Urinary bladder (tissue), 4 donors: ENCODE results near the gene TF. TPM values are rescaled to one million over a fixed set of nuclear protein-coding genes. Genes with fewer than 3 reads are reported as not detected.

Experiments used
- DNase-seq: peaks from one replicate; pipeline ENCODE4 v3.0.0-alpha.2; 2015; ENCODE audit errors: extremely low spot score
- H3K27ac ChIP-seq: one replicate; pipeline ENCODE4 v1.5.1; 2013; ENCODE audit warnings: low read depth, mild to moderate bottlenecking, moderate library complexity
- H3K36me3 ChIP-seq: one replicate; pipeline ENCODE4 v1.6.1; 2013; ENCODE audit warnings: mild to moderate bottlenecking, moderate library complexity; ENCODE audit not compliant: insufficient read depth
- H3K4me1 ChIP-seq: one replicate; pipeline ENCODE4 v1.6.1; 2013; ENCODE audit warnings: mild to moderate bottlenecking, moderate library complexity; ENCODE audit not compliant: insufficient read depth
- H3K4me3 ChIP-seq: one replicate; pipeline ENCODE4 v1.5.1; 2013; ENCODE audit warnings: low read depth, low read length
- WGBS: extraction: QIAGEN DNeasy Blood & Tissue Kit; methylation state at CpG from one replicate; pipeline ENCODE4 v1.1.7; 2013; 5-methylcytosine and 5-hydroxymethylcytosine counted together
- polyA plus RNA-seq: library from polyadenylated mRNA; stranded (reverse); fragments of 200-250 nt; gene quantifications from one replicate; pipeline ENCODE4 v1.2.3, GENCODE V29; 2013
- total RNA-seq: library from RNA; depleted of rRNA; stranded (reverse); fragments of >200 nt; gene quantifications from one replicate; pipeline ENCODE4 v1.2.3, GENCODE V29; 2014
- donor health status: healthy with polysubstance abuse.
- donor health status: healthy.

TF gene
- total and polyA plus RNA-seq, 2 donors: 1.2 to 6.1 TPM

DNA sequence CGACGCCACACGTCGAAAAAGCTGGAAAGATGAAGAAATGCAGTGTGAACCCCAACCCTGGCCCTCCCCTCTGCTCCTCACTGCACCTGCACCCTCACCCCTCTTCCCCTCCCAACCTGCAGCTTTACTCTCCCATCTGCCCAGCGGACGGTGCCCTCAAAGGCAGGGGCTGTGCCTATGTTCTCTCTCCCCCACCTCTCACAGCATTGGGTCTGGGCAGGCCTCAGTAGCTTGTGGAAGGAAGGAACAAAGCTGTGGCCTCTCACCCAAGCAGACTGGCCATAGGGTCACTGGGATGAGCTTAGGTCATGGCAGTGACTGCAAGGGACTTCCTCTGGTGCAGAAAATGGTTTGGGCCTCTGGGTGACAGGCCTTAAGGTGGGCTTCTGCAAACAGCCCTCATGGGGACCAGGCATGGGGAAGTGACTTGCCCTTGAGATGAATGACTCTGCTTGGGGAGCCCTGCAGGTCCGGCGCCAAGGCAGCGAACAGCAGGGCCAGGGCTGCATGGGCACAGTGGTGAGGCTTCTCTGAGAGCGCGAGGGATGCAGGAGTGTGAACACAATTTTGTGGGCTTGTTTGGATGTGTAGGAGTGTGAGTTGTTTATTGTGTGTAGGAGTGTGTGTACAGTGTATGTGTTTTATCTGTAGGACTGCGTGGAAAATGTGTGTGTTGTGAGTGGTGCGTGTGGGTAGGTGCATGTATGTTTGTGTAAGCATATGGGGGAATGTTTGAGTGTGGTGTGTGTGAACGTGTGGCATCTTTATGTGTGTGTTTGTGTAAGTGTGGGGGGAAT lies 88.6 kb downstream of the TF start:
- H3K4me1 ChIP-seq: no peaks in the 10 kb centered on the region

DNA sequence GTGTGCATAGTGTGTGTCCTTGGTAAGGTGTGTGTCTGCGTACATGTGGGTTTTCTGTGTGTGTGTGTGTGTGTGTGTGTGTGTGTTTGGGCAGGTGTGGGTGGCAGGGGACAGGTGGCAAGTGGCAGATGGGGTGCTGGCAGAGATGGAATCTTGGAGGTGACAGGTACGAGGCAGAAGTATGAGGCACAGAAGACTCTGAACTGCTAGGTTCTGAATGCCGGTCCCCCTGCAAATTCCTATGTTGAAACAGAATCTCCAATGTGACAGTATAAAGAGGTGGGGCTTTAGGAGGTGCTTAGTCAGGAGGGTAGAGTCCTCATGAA lies 89.2 kb downstream of the TF start:
- no peaks in the 10 kb centered on the region for H3K36me3 ChIP-seq
- DNase-seq: no peak
- no peak overlapping the region for H3K4me3 ChIP-seq
- no peak overlapping the region for H3K27ac ChIP-seq
- H3K4me1 ChIP-seq: no peaks in the 10 kb centered on the region
- 96% methylated on average over 3 of the region's 3 CpGs for WGBS

More for the DNA sequence above, 88.6 kb downstream of the TF start:
- no peak overlapping the region for H3K27ac ChIP-seq
- no peak overlapping the region for H3K4me3 ChIP-seq
- no peak for DNase-seq
- H3K36me3 ChIP-seq: no peaks in the 10 kb centered on the region
- whole genome bisulfite sequencing: 92% methylated on average over 14 of the region's 14 CpGs

DNA sequence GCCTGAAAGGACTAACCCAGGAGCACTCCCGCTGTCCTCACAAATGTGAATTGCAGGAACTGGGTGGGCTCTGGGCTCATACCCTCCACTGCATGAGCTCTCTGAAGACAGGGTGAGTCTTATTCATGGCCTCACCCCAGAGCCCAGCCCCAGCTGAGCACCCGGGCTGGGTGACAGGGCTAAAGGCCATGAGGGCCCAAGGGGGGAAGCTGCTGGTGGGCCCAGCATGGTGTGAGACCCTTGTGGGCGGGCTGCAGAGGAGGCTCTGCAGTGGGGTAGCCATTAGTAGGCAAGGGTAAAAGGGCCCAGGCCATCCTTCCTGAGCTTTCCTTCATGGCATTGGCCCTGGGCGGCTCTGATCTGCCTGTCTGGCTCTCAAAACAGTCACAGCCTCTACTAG lies 89.8 kb downstream of the TF start:
- Histone ChIP-seq H3K36me3 (no peaks in the 10 kb centered on the region), H3K27ac (no peak overlapping the region), H3K4me3 (no peak overlapping the region), H3K4me1 (no peaks in the 10 kb centered on the region)
- DNase-seq: no peak
- 89% methylated on average over 4 of the region's 4 CpGs for WGBS

DNA sequence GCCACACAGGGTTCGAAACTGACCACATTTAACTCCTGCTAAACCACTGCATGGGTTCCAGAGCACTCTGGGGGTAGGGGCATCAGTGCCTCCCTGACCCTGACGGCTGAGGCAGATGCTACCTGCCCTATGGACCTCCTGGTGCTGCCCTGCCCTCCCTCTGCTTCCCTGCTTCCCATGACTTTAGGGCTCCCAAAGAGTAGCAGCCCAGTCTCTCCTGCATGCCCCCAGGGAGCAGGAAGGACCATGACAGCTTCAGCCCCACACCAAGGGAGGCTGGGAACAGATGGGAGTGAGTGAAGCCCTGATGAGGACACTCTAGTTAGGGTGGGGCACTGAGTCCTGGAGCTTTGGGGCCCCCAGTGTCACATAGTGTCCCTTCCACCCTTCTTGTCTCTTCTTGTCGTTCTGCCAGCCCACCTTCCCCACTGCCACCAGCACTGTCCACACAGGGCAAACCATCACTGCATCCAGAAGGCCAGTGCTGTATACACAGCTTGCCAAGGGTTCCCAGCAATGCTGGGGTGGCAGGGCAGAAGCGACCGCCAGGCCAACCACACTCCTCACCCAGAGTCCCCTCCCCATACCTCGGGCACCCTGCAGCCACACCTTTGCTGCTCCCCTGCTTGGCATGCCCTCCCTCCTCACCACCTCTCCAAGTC lies 90.4 kb downstream of the TF start:
- no peak for DNase-seq
- Histone ChIP-seq H3K4me3 (no peak overlapping the region), H3K4me1 (no peaks in the 10 kb centered on the region), H3K36me3 (no peaks in the 10 kb centered on the region), H3K27ac (no peak overlapping the region)
- 87% methylated on average over 6 of the region's 6 CpGs for WGBS

DNA sequence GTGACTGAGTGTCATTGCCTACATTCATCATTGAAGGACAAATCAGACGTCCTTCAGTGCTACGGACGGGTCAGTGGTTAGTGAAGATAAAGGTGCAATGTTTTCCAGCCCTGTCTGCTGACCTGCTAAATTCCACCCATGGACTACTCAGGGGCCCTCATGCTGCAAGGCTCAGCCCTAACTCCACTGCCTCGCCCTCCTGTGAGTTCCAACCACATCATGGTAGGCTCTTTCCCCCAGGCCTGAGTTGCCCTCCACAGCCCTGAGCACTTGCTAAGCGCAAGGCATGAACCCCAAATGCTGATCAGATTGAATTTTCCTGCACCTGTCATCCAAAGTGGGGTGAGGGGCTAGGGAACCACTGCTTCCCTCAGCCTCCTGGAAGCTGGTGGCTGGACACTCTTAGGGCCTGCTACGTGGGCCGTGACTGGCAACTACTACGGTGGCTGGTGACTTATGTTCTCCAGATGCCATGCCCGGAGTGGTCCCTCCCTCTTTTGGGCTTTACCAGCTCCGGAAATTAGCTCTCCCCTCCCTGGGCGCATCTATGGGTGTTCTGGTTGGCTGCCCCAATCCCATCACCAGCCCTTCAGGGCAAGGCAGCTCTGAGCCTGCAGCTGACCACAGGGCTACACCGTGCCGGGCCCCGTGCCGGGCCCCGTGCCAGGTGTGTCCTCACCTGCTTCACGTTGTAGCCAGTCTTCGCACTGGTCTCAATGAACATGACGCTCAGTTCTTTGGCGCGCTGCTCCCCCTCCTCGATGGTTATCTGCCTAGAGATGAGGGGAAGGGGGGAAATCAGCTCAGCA lies 91.5 kb downstream of the TF start:
- DNase-seq: no peak
- Histone ChIP-seq H3K27ac (no peak overlapping the region), H3K4me3 (no peak overlapping the region), H3K4me1 (no peaks in the 10 kb centered on the region), H3K36me3 (no peaks in the 10 kb centered on the region)
- WGBS: 93% methylated on average over 22 of the region's 22 CpGs

DNA sequence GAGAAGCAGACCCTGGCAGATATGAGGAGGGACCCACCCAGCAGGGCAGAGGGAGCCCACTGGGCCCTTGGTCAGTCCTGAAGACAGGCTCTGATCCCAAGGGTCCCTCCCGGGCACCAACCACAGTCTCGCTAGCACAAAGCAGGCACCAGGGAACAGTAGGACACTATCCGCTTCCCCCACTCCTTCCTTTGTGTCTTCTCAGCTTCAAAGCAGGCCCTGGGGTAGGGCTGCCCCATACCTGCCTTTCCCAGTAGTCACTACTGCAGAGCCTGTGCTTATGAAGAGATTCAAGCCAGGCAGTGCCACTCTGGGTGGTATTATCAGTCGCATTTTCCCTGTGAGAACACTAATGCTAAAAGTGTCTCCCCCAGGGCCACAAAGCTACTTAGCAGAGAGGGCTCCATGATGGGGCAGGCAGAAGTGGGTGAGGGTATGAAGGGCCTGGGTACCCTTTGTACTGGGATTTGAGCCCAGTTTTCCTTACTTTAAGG lies 92.2 kb downstream of the TF start:
- WGBS: 93% methylated on average over 4 of the region's 4 CpGs
- Histone ChIP-seq H3K4me3 (no peak overlapping the region), H3K36me3 (no peaks in the 10 kb centered on the region), H3K4me1 (no peaks in the 10 kb centered on the region), H3K27ac (no peak overlapping the region)
- DNase-seq: no peak

DNA sequence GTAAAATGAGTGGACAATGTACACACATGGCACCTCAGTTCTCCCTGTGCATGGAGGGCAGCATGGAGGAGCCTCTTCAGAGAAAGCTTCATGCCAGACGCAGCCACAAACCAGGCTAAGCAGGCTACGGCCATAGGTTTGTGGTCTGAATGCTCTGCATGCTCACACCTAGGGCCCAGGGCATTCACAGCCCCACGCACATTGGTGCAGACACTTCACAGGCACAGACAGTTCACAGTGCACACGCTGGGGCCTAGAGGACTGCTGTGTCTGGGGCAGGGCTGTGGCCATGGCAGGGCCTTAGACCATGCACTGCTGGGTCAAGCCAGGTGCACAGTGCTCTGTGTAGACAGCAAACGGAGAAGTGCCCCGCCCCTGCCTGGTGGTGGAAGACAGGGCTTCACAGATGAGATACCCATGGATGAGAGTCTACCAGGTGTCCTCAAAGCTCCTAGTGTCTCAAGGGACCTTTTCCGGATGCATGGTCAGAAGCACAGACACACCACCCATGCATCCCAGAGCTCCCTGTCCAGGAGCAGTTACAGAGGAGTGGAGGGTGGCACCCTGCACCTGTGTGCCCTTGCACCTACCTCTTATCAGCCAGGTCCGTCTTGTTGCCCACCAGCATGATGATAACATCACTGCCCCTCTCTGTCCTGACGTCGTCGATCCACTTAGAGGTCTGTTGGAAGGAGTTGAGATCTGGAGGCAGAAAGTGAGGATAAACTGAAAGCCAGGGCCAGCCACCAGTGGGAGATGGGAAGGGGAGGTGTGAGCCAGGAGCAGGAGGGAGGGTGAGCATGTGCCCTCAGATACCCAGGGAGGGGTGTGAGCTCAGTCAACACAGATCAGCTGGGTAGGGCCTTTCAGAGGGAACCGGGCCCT lies 93.0 kb downstream of the TF start:
- H3K4me3 ChIP-seq: no peak overlapping the region
- 90% methylated on average over 12 of the region's 12 CpGs for WGBS
- no peak overlapping the region for H3K27ac ChIP-seq
- H3K36me3 ChIP-seq: no peaks in the 10 kb centered on the region
- H3K4me1 ChIP-seq: no peaks in the 10 kb centered on the region
- no peak for DNase-seq

DNA sequence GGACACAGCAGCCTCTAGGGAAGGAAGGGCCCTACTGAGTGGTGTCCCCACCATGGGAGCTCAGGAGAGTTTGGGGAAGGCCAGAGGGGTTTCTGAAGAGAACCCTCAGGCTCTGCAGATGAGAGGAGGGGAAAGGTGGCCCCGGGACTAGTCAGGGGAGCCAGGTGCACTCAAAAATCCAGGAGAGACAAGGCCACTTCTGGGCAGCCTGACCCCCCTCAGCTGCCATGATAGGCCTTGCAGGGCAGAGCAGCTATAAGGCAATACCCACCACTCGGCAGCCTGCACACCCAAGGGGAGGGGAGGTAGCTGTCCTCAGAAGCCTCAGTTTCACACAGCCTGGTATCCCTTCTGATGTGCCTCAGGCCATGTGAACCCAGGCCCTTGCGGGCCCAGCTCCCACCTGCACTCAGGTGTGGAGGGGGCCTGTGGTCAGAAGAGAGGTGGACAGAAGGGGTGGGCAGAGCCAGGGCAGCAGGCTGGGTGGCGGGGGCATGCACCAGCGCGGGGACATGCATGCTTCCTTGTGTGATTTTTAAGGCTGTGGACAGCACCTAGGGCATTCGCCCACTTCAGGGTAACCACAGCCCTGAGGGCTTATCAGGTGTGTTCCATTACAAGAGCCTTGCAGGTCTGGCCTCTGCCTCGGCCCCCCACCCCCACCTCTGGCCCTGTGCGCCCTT lies 94.0 kb downstream of the TF start:
- H3K36me3 ChIP-seq: no peaks in the 10 kb centered on the region
- H3K4me3 ChIP-seq: no peak overlapping the region
- H3K4me1 ChIP-seq: no peaks in the 10 kb centered on the region
- no peak for DNase-seq
- H3K27ac ChIP-seq: no peak overlapping the region
- WGBS: 92% methylated on average over 9 of the region's 9 CpGs

DNA sequence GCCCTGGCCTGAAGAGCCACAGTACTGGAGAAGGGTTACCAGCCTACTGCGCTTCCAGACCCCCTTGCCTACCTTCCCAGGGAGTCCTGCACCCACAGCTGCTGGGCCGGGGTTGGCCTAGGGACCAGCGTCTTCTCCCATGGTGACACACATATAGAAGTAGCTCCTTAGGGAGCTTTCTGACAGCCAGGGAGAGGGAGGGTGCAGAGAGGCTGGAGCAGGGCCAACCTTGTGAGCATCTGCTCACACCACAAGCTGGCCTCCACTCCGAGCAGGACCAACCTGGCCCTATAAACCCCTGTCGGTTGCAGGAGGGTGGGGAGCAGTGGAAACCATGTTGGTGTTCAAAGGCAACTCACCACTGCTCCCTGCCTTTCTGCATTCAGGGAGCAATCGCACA lies 94.6 kb downstream of the TF start:
- DNase-seq: no peak
- Histone ChIP-seq H3K4me1 (no peaks in the 10 kb centered on the region), H3K27ac (no peak overlapping the region), H3K4me3 (no peak overlapping the region), H3K36me3 (no peaks in the 10 kb centered on the region)
- 84% methylated on average over 6 of the region's 6 CpGs for WGBS

DNA sequence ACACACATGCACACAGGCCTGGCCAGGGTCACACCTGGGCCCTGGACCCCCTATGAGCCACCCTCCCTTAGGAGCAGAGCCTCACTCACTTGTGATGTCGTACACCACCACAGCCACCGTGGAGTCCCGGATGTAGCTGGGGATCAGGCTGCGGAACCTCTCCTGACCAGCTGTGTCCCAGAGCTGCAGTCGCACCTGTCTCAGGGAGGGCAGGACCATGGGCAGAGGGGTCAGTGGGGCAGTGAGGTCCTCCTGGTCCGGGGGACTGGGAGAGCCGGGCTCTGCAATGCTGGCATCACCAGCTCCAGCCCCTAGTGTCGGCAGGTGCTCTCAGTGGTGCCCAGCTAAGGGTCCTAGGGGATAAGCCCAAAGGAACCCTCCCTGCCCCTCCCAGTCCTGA lies 95.0 kb downstream of the TF start:
- H3K27ac ChIP-seq: no peak overlapping the region
- DNase-seq: no peak
- no peaks in the 10 kb centered on the region for H3K36me3 ChIP-seq
- WGBS: 92% methylated on average over 8 of the region's 8 CpGs
- no peaks in the 10 kb centered on the region for H3K4me1 ChIP-seq
- no peak overlapping the region for H3K4me3 ChIP-seq

DNA sequence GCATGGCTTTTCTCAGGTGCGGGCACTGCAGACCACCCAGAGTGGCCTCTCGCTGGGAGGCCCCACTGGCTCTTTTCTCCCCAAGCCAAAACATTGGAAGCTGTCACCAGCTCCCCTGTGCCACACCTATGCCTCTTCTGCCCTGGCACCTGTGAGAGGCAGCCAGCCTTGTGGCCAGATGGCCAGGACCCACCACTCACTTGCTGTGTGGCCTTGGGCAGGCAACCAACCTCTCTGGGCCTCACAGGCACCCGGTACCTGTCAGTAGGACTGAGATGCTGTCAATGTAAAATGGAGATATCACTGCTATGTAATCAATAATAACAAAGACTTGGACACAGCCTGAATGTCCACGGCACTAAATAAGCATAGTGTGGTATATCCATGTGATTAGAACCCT lies 96.0 kb downstream of the TF start:
- Histone ChIP-seq H3K36me3 (no peaks in the 10 kb centered on the region), H3K27ac (no peak overlapping the region), H3K4me1 (no peaks in the 10 kb centered on the region), H3K4me3 (no peak overlapping the region)
- 84% methylated on average over 4 of the region's 4 CpGs for WGBS
- DNase-seq: no peak

DNA sequence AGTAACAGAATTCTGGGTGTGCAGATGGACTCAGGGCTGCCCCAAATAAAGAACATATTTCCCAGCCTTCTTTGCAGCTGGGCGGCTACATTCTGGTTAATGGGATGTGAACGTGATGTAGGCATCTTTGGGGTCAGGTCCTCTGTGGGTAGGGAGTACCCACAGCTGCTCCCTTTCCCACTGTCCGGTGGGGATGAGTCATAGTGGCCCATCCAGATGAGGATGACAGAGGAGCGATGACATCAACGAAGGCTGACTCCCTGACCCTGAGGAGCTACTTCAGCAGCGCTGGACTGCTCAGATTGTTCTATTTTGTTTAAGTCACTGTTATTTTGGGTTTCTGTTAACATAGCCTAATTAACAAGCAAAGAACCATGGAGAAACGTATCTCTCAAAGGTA lies 97.4 kb downstream of the TF start:
- Histone ChIP-seq H3K36me3 (no peaks in the 10 kb centered on the region), H3K4me1 (no peaks in the 10 kb centered on the region), H3K27ac (no peak overlapping the region), H3K4me3 (no peak overlapping the region)
- WGBS: 75% methylated on average over 7 of the region's 7 CpGs
- DNase-seq: no peak

DNA sequence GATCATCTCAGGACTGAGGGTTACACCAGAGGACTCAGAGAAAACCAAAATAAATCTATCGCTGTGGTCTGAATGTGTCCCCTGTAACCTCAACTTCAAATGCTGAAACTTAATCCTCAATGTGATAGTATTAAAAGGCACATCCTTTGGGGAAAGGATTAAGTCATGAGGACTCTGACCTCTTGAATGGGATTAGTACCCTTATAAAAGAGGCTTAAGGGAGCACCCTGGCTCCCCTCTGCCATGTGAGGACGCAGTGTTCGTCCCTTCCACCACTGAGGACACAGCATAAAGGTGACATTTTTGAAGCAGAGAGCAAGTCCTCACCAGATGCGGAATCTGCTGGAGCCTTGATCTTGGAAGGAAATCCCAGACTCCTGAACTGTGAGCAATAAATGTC lies 98.9 kb downstream of the TF start:
- Histone ChIP-seq H3K27ac (no peak overlapping the region), H3K36me3 (no peaks in the 10 kb centered on the region), H3K4me1 (no peaks in the 10 kb centered on the region), H3K4me3 (no peak overlapping the region)
- WGBS: 46% methylated on average over 4 of the region's 4 CpGs
- no peak for DNase-seq
